Cardiac muscle cell (in vitro differentiated cells and primary cell): ENCODE data around the gene CPAMD8. TPM values are rescaled to one million over a fixed set of nuclear protein-coding genes. Genes with fewer than 3 reads are reported as not detected.

Experiments
- DNase-seq, 2 donors: peaks; one replicate each; pipeline versions ENCODE4 v3.0.0 to v3.0.0-alpha.2; 2010 to 2017; ENCODE audit warnings: low read depth in 1 of 2, low spot score in 1 of 2
- H3K27ac ChIP-seq: fragments of 200-600 bp; sonication (generic); 2 replicates; pipeline ENCODE4 v1.5.1; 2016
- H3K27me3 ChIP-seq: fragments of 200-600 bp; sonication (generic); 2 replicates; pipeline ENCODE4 v1.6.0; 2016; ENCODE audit warnings: control low read depth
- H3K36me3 ChIP-seq: fragments of 200-600 bp; sonication (generic); 2 replicates; pipeline ENCODE4 v1.5.1; 2016; ENCODE audit warnings: control low read depth
- H3K4me1 ChIP-seq: fragments of 200-600 bp; sonication (generic); 2 replicates; pipeline ENCODE4 v1.8.1; 2017; ENCODE audit warnings: low read depth, mild to moderate bottlenecking, mixed run types
- H3K4me3 ChIP-seq: fragments of 200-600 bp; sonication (generic); 2 replicates; pipeline ENCODE4 v1.5.1; 2016; ENCODE audit warnings: mild to moderate bottlenecking
- H3K9me3 ChIP-seq: fragments of 200-600 bp; sonication (generic); 2 replicates; pipeline ENCODE4 v1.5.1; 2017; ENCODE audit warnings: low read depth, mild to moderate bottlenecking, control low read depth
- polyA plus RNA-seq: library from polyadenylated mRNA; unstranded; fragments of >200 nt; fragmentation: Nextera tagmentation; extraction: Ambion mirVana; gene quantifications from 2 replicates; pipeline ENCODE4 v1.2.1, GENCODE V29; 2016
- total RNA-seq: library from RNA; depleted of rRNA; stranded (reverse); fragments of >200 nt; gene quantifications from 2 replicates; pipeline ENCODE4 v1.2.3, GENCODE V29; 2016
- TF ChIP-seq, protein P1 (sequence below): IDR thresholded peaks from 2 replicates; pipeline ENCODE4 v1.5.1; 2012; ENCODE audit warnings: low read depth, mild to moderate bottlenecking, low read length

The CPAMD8 gene
- total and polyA plus RNA-seq, 2 experiments from 2014 or later: 18.1 to 53.4 TPM

DNA sequence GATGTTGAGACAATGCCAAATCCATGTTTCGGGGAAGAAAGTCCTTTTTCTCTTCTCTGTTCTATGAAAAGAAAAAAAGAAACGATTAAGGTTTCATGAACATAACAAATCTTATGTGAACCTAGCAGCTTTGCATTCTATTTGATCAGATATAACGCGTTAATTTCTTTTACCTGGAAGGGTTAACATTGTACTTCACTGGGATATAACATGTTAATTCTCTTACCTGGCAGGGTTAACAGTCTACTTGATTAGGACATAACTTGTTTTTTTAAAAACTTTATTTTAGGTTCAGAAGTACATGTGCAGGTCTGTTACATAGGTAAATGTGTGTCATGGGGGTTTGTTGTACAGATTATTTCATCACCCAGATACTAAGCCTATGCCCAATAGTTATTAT lies 68.8 kb downstream of the CPAMD8 start:
- no peak overlapping the region for H3K4me3 ChIP-seq
- no peaks in the 10 kb centered on the region for H3K27me3 ChIP-seq
- no peak overlapping the region for H3K27ac ChIP-seq
- no peaks in the 10 kb centered on the region for H3K9me3 ChIP-seq
- H3K4me1 ChIP-seq: peaks cover 6% of the 10 kb centered on the region
- TF ChIP-seq, protein P1, sequence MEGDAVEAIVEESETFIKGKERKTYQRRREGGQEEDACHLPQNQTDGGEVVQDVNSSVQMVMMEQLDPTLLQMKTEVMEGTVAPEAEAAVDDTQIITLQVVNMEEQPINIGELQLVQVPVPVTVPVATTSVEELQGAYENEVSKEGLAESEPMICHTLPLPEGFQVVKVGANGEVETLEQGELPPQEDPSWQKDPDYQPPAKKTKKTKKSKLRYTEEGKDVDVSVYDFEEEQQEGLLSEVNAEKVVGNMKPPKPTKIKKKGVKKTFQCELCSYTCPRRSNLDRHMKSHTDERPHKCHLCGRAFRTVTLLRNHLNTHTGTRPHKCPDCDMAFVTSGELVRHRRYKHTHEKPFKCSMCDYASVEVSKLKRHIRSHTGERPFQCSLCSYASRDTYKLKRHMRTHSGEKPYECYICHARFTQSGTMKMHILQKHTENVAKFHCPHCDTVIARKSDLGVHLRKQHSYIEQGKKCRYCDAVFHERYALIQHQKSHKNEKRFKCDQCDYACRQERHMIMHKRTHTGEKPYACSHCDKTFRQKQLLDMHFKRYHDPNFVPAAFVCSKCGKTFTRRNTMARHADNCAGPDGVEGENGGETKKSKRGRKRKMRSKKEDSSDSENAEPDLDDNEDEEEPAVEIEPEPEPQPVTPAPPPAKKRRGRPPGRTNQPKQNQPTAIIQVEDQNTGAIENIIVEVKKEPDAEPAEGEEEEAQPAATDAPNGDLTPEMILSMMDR: no peak
- no peak for DNase-seq
- no peaks in the 10 kb centered on the region for H3K36me3 ChIP-seq

DNA sequence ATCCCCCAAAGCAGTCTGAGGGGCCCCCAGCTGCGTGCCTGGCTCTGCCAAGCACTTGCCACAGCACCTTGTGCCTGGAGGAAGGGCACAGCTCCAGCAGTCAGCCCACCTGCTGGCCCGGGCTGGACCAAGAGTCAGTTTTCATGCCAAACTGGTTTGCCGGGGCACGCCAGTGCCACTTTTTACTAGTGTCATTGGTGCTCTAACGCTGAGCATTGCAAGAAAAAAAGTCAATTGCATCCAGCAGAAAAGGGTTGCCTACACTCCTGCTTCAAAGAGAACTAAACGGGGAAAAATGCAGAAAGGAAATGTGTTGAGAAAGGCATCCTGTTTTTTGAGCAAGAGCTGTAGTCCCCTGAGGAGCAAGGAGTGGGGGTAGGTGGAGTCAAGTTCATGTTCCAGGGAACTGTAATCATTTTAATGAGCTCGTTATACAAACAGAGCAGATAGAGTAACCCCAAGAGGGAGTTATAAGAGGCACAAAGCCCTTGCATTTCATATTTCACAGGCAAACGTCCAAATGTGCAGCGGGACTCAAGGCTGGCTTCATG lies 69.4 kb downstream of the CPAMD8 start:
- H3K27ac ChIP-seq: no peak overlapping the region
- no peak overlapping the region for H3K4me3 ChIP-seq
- peak in 1 of 2 donors; percentile 91 for DNase-seq
- no peaks in the 10 kb centered on the region for H3K9me3 ChIP-seq
- H3K27me3 ChIP-seq: no peaks in the 10 kb centered on the region
- TF ChIP-seq, protein P1: no peak
- no peaks in the 10 kb centered on the region for H3K36me3 ChIP-seq
- peaks cover 6% of the 10 kb centered on the region for H3K4me1 ChIP-seq

DNA sequence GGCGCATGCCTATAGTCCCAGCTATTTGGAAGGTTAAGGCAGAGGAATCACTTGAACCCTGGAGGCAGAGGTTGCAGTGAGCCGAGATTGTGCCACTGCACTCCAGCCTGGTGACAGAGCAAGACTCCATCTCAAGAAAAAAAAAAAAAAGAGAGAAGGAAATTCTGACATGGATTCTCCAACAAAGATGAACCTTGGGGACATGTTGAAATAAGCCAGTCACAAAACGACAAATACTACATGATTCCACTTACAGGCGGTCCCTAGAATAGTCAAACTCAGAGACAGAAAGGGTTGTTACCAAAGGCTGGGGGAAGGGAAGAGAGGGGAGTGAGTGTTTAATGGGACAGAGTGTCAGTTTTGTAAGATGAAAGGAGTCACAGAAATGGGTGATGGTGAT lies 71.4 kb downstream of the CPAMD8 start:
- no peaks in the 10 kb centered on the region for H3K27me3 ChIP-seq
- TF ChIP-seq, protein P1: no peak
- H3K4me1 ChIP-seq: no peaks in the 10 kb centered on the region
- no peak for DNase-seq
- H3K9me3 ChIP-seq: no peaks in the 10 kb centered on the region
- no peak overlapping the region for H3K27ac ChIP-seq
- no peak overlapping the region for H3K4me3 ChIP-seq
- no peaks in the 10 kb centered on the region for H3K36me3 ChIP-seq

DNA sequence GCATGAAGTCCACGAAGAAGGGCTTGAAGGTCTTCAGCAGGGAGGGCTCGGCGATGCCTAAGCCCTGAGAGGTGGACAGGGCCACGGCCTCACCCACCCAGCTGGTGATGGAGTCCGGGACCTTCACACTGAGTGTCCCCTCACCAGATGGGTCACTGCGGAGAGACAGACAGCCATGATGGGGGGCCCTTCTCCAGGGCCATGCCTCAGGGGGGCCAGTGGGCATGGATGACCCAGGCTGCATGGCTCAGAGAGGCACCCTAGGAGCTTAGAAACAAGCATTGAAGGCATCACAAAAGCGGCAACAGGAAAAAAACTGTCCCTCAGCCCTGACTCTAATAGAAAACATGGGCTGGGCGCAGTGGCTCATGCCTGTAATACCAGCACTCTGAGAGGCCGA lies 74.6 kb downstream of the CPAMD8 start:
- TF ChIP-seq, protein P1: no peak
- H3K36me3 ChIP-seq: no peaks in the 10 kb centered on the region
- H3K27ac ChIP-seq: no peak overlapping the region
- H3K4me1 ChIP-seq: no peaks in the 10 kb centered on the region
- H3K27me3 ChIP-seq: no peaks in the 10 kb centered on the region
- no peak for DNase-seq
- H3K4me3 ChIP-seq: no peak overlapping the region
- H3K9me3 ChIP-seq: no peaks in the 10 kb centered on the region

DNA sequence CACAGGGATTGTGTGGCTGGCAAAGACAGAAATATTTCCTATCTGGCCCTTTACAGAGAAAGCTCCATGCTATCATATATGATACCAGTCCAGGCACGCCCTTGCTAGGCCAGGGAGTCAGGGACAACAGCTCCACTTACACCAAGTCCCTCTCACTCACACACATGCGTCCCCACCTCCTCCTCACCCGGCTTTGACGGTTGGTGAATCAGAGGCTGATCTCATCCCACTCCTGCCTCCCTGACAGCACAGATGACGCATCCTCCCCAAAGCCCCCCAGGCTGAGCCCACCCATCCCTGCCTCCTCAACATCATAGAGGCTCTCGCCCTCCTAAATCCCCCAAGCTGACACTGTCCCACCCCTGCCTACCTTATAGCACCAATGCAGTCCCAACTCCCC lies 75.1 kb downstream of the CPAMD8 start:
- Histone ChIP-seq H3K4me1 (no peaks in the 10 kb centered on the region), H3K36me3 (no peaks in the 10 kb centered on the region), H3K4me3 (no peak overlapping the region), H3K9me3 (no peaks in the 10 kb centered on the region), H3K27ac (no peak overlapping the region), H3K27me3 (no peaks in the 10 kb centered on the region)
- TF ChIP-seq, protein P1: no peak
- no peak for DNase-seq
